GM18511 (cell line): ENCODE measurements around the gene ST3GAL2.

Experiments
- ATAC-seq: cut with Tn5 transposase; IDR thresholded peaks from one replicate; pipeline ENCODE4 v1.9.1; 2021; ENCODE audit warnings: mild to moderate bottlenecking, moderate library complexity; ENCODE audit not compliant: unreplicated experiment

The ST3GAL2 gene

GRCh38 chr16:70440009-70440692 lies 1.3 kb upstream of the ST3GAL2 start:
- ATAC-seq = no peak

- ATAC-seq = no peak
Observed at GRCh38 chr16:70438585-70438968, 323 bp downstream of the ST3GAL2 start.

GRCh38 chr16:70437582-70438557 lies 1.0 kb downstream of the ST3GAL2 start:
- ATAC-seq = no peak

GRCh38 chr16:70437017-70437581 lies 1.8 kb downstream of the ST3GAL2 start:
- ATAC-seq = no peak

- ATAC-seq = no peak
Observed at GRCh38 chr16:70434484-70435260, 4.2 kb downstream of the ST3GAL2 start.

- no peak for ATAC-seq
Observed at GRCh38 chr16:70433458-70434103, 5.3 kb downstream of the ST3GAL2 start.

GRCh38 chr16:70432723-70433457 lies 6.0 kb downstream of the ST3GAL2 start:
- no peak for ATAC-seq

GRCh38 chr16:70432356-70432722 lies 6.6 kb downstream of the ST3GAL2 start:
- ATAC-seq = no peak

GRCh38 chr16:70430667-70431536 lies 8.0 kb downstream of the ST3GAL2 start:
- ATAC-seq = peak; percentile 53

- ATAC-seq = no peak
Observed at GRCh38 chr16:70429888-70430666, 8.8 kb downstream of the ST3GAL2 start.

GRCh38 chr16:70428178-70428998 lies 10.5 kb downstream of the ST3GAL2 start:
- peak; percentile 31 for ATAC-seq

GRCh38 chr16:70427786-70428177 lies 11.1 kb downstream of the ST3GAL2 start:
- ATAC-seq = no peak

GRCh38 chr16:70422543-70422942 lies 16.4 kb downstream of the ST3GAL2 start:
- ATAC-seq = no peak

- no peak for ATAC-seq
Observed at GRCh38 chr16:70421473-70422311, 17.2 kb downstream of the ST3GAL2 start.

GRCh38 chr16:70421014-70421413 lies 17.9 kb downstream of the ST3GAL2 start:
- no peak for ATAC-seq
